ENCODE data around the gene NOTCH2. TPM values are rescaled to one million over a fixed set of nuclear protein-coding genes. Genes with fewer than 3 reads are reported as not detected.

NOTCH2 gene
- total RNA-seq, 1 donor, result 330 TPM

DNA sequence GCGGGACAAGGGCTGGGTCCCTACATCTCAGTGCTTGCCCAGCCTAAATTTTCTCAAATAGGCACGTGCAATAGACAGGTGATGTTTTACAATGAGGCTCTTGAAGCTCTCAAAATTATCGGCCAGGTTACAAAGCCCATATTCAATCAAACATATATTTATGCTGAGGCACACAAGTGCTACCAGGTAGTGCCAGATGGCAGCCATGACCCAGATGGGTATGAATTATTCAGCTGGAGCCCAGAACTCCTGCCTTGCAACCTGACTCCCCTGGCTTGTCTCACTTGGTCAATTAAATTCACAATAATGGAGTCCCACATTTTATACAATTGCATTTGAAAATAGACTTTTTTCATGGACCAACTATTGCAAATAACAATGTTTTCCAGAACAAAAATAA is 160.8 kb downstream of the NOTCH2 start:
- H3K36me3 ChIP-seq (ENCODE audit: insufficient read depth, low read length), result peaks cover 17% of the 10 kb centered on the region
- DNase-seq (ENCODE audit: insufficient read length, low spot score, missing footprints), result no peak
- peaks cover 9% of the 10 kb centered on the region for H3K79me2 ChIP-seq (ENCODE audit: insufficient read depth, low read length)
- no peaks in the 10 kb centered on the region for H3K27me3 ChIP-seq (ENCODE audit: insufficient read depth, low read length)
- no peak overlapping the region for H3K4me3 ChIP-seq (ENCODE audit: insufficient read depth, low read length)
- no peak overlapping the region for H3K4me2 ChIP-seq (ENCODE audit: insufficient read depth, low read length)
- no peak overlapping the region for H3K27ac ChIP-seq (ENCODE audit: low read depth, low read length)
- no peaks in the 10 kb centered on the region for H3K4me1 ChIP-seq (ENCODE audit: insufficient read depth, low read length)
- H2AFZ ChIP-seq (ENCODE audit: low read length), result no peak overlapping the region
- H4K20me1 ChIP-seq (ENCODE audit: insufficient read depth, low read length), result peaks cover 25% of the 10 kb centered on the region
- TF ChIP-seq, protein P1, sequence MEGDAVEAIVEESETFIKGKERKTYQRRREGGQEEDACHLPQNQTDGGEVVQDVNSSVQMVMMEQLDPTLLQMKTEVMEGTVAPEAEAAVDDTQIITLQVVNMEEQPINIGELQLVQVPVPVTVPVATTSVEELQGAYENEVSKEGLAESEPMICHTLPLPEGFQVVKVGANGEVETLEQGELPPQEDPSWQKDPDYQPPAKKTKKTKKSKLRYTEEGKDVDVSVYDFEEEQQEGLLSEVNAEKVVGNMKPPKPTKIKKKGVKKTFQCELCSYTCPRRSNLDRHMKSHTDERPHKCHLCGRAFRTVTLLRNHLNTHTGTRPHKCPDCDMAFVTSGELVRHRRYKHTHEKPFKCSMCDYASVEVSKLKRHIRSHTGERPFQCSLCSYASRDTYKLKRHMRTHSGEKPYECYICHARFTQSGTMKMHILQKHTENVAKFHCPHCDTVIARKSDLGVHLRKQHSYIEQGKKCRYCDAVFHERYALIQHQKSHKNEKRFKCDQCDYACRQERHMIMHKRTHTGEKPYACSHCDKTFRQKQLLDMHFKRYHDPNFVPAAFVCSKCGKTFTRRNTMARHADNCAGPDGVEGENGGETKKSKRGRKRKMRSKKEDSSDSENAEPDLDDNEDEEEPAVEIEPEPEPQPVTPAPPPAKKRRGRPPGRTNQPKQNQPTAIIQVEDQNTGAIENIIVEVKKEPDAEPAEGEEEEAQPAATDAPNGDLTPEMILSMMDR (IDR thresholded peaks at IDR 0.05; ENCODE audit: extremely low read depth, low read depth, low read length), result no peak
- no peaks in the 10 kb centered on the region for H3K9me3 ChIP-seq (ENCODE audit: low read depth, low read length)

DNA sequence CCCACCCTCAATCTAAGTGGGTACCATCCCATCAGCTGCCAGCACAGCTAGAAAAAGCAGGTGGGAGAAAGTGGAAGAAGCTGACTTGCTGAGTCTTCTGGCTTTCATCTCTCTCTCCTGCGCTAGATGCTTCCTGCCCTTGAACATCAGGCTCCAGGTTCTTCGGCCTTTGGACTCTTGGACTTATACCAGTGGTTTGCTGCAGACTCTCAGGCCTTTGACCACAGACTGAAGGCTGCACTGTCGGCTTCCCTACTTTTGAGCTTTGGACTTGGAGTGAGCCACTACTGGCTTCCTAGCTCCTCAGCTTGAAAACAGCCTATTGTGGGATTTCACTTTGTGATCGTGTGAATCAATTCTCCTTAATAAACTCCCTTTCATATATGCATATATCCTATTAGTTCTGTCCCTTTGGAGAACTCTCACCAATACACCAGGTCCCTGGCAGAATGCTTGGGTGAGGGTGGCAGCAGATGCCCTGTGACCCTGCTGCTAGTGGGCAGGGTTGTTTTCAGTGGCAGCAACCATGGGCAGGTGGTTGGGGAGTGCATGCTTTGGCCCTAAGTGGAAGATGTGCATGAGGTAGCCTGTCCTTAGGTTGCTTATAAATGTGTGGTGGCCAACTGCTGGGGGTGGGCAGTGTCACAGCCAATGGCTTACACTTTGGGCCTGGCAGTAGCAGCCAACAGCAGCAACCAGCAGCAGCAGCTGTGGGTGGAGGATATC is 162.4 kb downstream of the NOTCH2 start:
- H3K27ac ChIP-seq (ENCODE audit: low read depth, low read length), result no peak overlapping the region
- TF ChIP-seq, protein P1 (IDR thresholded peaks at IDR 0.05; ENCODE audit: extremely low read depth, low read depth, low read length), result no peak
- peaks cover 5% of the 10 kb centered on the region for H3K36me3 ChIP-seq (ENCODE audit: insufficient read depth, low read length)
- no peak overlapping the region for H2AFZ ChIP-seq (ENCODE audit: low read length)
- H3K79me2 ChIP-seq (ENCODE audit: insufficient read depth, low read length), result no peaks in the 10 kb centered on the region
- H4K20me1 ChIP-seq (ENCODE audit: insufficient read depth, low read length), result peaks cover 15% of the 10 kb centered on the region
- no peak for DNase-seq (ENCODE audit: insufficient read length, low spot score, missing footprints)
- H3K4me1 ChIP-seq (ENCODE audit: insufficient read depth, low read length), result no peaks in the 10 kb centered on the region
- H3K4me3 ChIP-seq (ENCODE audit: insufficient read depth, low read length), result no peak overlapping the region
- H3K9me3 ChIP-seq (ENCODE audit: low read depth, low read length), result no peaks in the 10 kb centered on the region
- no peak overlapping the region for H3K4me2 ChIP-seq (ENCODE audit: insufficient read depth, low read length)
- no peaks in the 10 kb centered on the region for H3K27me3 ChIP-seq (ENCODE audit: insufficient read depth, low read length)

DNA sequence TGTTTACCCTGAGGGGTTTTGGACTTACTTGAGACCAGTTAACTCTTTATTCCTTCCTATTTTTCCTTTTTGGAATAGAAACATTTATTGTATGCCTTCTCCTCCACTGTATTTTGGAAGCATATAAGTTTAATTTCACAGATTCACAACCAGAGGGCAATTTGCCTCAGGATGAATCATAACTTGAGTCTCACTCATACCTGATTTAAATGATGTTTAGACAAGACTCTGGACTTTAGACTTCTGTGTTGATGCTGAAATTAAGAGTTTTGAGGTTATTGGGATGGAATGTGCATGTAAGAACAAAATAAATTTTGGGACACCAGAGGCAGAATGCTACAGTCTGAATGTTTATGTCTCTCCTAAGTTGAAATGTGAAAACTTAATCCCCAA is 166.0 kb downstream of the NOTCH2 start:
- Histone ChIP-seq H4K20me1 (ENCODE audit: insufficient read depth, low read length) (no peaks in the 10 kb centered on the region), H3K9me3 (ENCODE audit: low read depth, low read length) (no peaks in the 10 kb centered on the region), H3K4me3 (ENCODE audit: insufficient read depth, low read length) (no peak overlapping the region), H3K27ac (ENCODE audit: low read depth, low read length) (no peak overlapping the region), H3K79me2 (ENCODE audit: insufficient read depth, low read length) (no peaks in the 10 kb centered on the region), H3K4me2 (ENCODE audit: insufficient read depth, low read length) (no peak overlapping the region), H3K4me1 (ENCODE audit: insufficient read depth, low read length) (no peaks in the 10 kb centered on the region), H2AFZ (ENCODE audit: low read length) (no peak overlapping the region), H3K36me3 (ENCODE audit: insufficient read depth, low read length) (no peaks in the 10 kb centered on the region), H3K27me3 (ENCODE audit: insufficient read depth, low read length) (peaks cover 1% of the 10 kb centered on the region)
- TF ChIP-seq, protein P1 (IDR thresholded peaks at IDR 0.05; ENCODE audit: extremely low read depth, low read depth, low read length), result no peak
- no peak for DNase-seq (ENCODE audit: insufficient read length, low spot score, missing footprints)

DNA sequence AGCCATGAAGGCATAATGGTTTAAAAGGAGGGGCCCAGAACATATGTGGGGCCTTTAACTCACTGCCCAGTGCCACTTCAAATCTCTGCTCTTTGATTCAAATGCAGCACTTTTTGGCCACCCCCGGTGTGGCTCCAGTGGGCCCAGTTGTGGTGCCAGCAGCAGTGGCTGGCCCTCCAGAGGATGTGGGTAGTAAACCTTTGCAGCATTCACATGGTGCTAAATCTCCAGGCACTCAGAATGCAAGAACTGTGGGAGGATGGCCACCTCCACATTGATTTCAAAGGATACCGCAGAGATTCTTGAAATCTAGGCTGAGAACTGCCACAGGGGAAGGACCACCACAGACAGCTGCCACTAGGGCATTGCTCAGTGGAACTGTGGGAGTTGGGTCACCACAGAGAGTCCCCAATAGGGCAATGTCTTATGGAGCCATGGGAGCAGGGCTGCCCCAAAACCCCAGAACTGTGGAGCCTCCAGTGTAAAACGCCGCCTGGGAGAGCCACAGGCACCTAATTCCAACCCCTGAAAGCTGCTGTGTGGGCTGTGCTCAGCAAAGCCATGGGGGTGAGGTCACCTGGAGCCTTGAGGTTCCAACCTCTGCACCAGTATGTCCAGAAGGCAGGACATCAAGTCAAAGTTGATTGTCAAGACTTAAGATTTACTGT is 166.6 kb downstream of the NOTCH2 start:
- H3K4me3 ChIP-seq (ENCODE audit: insufficient read depth, low read length), result no peak overlapping the region
- H3K9me3 ChIP-seq (ENCODE audit: low read depth, low read length), result no peaks in the 10 kb centered on the region
- H4K20me1 ChIP-seq (ENCODE audit: insufficient read depth, low read length), result no peaks in the 10 kb centered on the region
- H3K4me2 ChIP-seq (ENCODE audit: insufficient read depth, low read length), result no peak overlapping the region
- no peak overlapping the region for H3K27ac ChIP-seq (ENCODE audit: low read depth, low read length)
- no peak for DNase-seq (ENCODE audit: insufficient read length, low spot score, missing footprints)
- H3K4me1 ChIP-seq (ENCODE audit: insufficient read depth, low read length), result no peaks in the 10 kb centered on the region
- no peaks in the 10 kb centered on the region for H3K36me3 ChIP-seq (ENCODE audit: insufficient read depth, low read length)
- TF ChIP-seq, protein P1 (IDR thresholded peaks at IDR 0.05; ENCODE audit: extremely low read depth, low read depth, low read length), result no peak
- H3K79me2 ChIP-seq (ENCODE audit: insufficient read depth, low read length), result no peaks in the 10 kb centered on the region
- H2AFZ ChIP-seq (ENCODE audit: low read length), result no peak overlapping the region
- H3K27me3 ChIP-seq (ENCODE audit: insufficient read depth, low read length), result peaks cover 7% of the 10 kb centered on the region

All from osteoblast (primary cell).